Adipocyte (in vitro differentiated cells): ENCODE data around the gene ATXN1.

Experiments
- DNase-seq: peaks from one replicate; pipeline ENCODE4 v3.0.0-alpha.2; 2015; ENCODE audit warnings: low read depth
- H3K27me3 ChIP-seq: replicated peaks from 2 replicates; pipeline ENCODE4 v1.7.0; 2013; ENCODE audit warnings: mild to moderate bottlenecking, low read length, moderate library complexity; ENCODE audit not compliant: control insufficient read depth, insufficient read depth
- H3K36me3 ChIP-seq: 2 replicates; pipeline ENCODE4 v1.7.0; 2013; ENCODE audit warnings: low read length, mild to moderate bottlenecking, moderate library complexity; ENCODE audit not compliant: control insufficient read depth, insufficient read depth, severe bottlenecking
- H3K4me1 ChIP-seq: 2 replicates; pipeline ENCODE4 v1.7.0; 2013; ENCODE audit warnings: mild to moderate bottlenecking, low read length, moderate library complexity; ENCODE audit not compliant: control insufficient read depth, insufficient read depth
- H3K4me3 ChIP-seq: 2 replicates; pipeline ENCODE4 v1.7.0; 2013; ENCODE audit warnings: mild to moderate bottlenecking, low read length, moderate library complexity
- H3K9ac ChIP-seq: 2 replicates; pipeline ENCODE4 v1.7.0; 2013; ENCODE audit warnings: mild to moderate bottlenecking, low read length, moderate library complexity
- H3K9me3 ChIP-seq: 2 replicates; pipeline ENCODE4 v1.7.0; 2013; ENCODE audit warnings: mild to moderate bottlenecking, low read length, moderate library complexity; ENCODE audit not compliant: control insufficient read depth

Gene ATXN1

GRCh38 chr6:16759181-16759645 lies 2.0 kb downstream of the ATXN1 start:
- peak; percentile 52 for DNase-seq
- H3K27me3 ChIP-seq: no peaks in the 10 kb centered on the region
- H3K9me3 ChIP-seq: no peaks in the 10 kb centered on the region
- peaks cover 32% of the 10 kb centered on the region for H3K4me1 ChIP-seq
- peak overlapping the region; percentile 90 for H3K4me3 ChIP-seq
- no peaks in the 10 kb centered on the region for H3K36me3 ChIP-seq
- peak overlapping the region; percentile 92 for H3K9ac ChIP-seq

- Histone ChIP-seq H3K27me3 (no peaks in the 10 kb centered on the region), H3K4me3 (peak overlapping the region; percentile 90), H3K9ac (peak overlapping the region; percentile 92), H3K36me3 (no peaks in the 10 kb centered on the region), H3K4me1 (peaks cover 32% of the 10 kb centered on the region), H3K9me3 (no peaks in the 10 kb centered on the region)
- peak; percentile 72 for DNase-seq
Measured at GRCh38 chr6:16758163-16758975, 2.9 kb downstream of the ATXN1 start.

GRCh38 chr6:16757332-16757731 lies 3.9 kb downstream of the ATXN1 start:
- Histone ChIP-seq H3K4me3 (no peak overlapping the region), H3K9ac (no peak overlapping the region), H3K4me1 (peaks cover 35% of the 10 kb centered on the region), H3K9me3 (no peaks in the 10 kb centered on the region), H3K27me3 (no peaks in the 10 kb centered on the region), H3K36me3 (no peaks in the 10 kb centered on the region)
- no peak for DNase-seq

DNA sequence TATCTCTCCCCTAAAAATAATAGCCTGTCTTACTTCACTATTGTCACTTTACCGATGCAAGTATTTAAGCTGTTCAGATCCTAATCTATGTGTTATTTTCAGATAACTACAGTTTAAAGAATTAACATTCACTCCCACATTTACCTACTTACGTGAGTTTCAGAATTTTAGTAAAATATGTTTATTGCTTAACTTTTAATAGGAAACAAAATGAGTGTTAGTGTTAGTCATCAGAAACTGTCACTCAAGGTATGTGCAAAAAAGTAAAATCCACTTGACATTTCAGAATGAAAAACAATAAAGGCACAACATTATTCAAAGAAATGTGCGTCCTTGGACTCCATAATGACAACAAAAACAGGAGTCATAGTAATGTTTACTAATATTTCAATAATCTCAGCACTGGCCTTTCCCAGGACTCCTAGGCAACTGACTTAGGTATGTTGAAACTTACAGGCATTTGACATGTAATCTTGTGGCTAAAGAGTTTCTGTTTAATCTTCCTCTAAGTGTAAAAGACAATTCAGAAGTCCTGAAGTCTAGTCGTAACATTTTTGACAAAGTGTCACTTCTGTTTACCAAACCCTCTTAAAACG lies 4.5 kb downstream of the ATXN1 start:
- Histone ChIP-seq H3K4me3 (no peak overlapping the region), H3K36me3 (no peaks in the 10 kb centered on the region), H3K27me3 (no peaks in the 10 kb centered on the region), H3K9ac (no peak overlapping the region), H3K4me1 (peaks cover 39% of the 10 kb centered on the region), H3K9me3 (no peaks in the 10 kb centered on the region)
- peak; percentile 59 for DNase-seq

- Histone ChIP-seq H3K4me3 (no peak overlapping the region), H3K27me3 (no peaks in the 10 kb centered on the region), H3K9me3 (no peaks in the 10 kb centered on the region), H3K36me3 (no peaks in the 10 kb centered on the region), H3K9ac (no peak overlapping the region), H3K4me1 (peaks cover 44% of the 10 kb centered on the region)
- no peak for DNase-seq
Measured at GRCh38 chr6:16755544-16755943, 5.7 kb downstream of the ATXN1 start.

- peaks cover 44% of the 10 kb centered on the region for H3K4me1 ChIP-seq
- H3K36me3 ChIP-seq: no peaks in the 10 kb centered on the region
- no peak for DNase-seq
- no peak overlapping the region for H3K9ac ChIP-seq
- no peaks in the 10 kb centered on the region for H3K27me3 ChIP-seq
- no peaks in the 10 kb centered on the region for H3K9me3 ChIP-seq
- H3K4me3 ChIP-seq: no peak overlapping the region
Measured at GRCh38 chr6:16754876-16755275, 6.4 kb downstream of the ATXN1 start.

DNA sequence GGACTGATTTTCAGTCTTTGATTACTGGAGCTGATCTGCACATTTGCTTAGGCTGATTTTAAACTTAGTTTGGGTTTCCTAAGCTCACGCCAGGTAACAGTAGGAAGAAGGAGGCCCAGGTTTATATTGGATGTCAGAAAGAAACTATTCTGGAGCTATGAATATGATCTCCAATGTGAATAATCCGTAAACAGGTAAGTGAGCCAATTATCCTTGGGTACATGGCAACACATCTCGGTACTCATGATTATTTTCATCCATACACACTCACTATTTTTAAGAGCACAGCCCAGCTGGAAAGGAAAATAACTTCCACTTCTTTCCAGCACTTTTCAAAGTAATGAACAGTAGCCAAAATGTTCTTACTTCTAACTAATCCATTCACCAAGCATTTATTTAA lies 7.0 kb downstream of the ATXN1 start:
- Histone ChIP-seq H3K9ac (no peak overlapping the region), H3K4me3 (no peak overlapping the region), H3K9me3 (no peaks in the 10 kb centered on the region), H3K27me3 (no peaks in the 10 kb centered on the region), H3K4me1 (peaks cover 44% of the 10 kb centered on the region), H3K36me3 (no peaks in the 10 kb centered on the region)
- DNase-seq: no peak

- H3K36me3 ChIP-seq: no peaks in the 10 kb centered on the region
- H3K27me3 ChIP-seq: no peaks in the 10 kb centered on the region
- H3K9ac ChIP-seq: no peak overlapping the region
- H3K9me3 ChIP-seq: no peaks in the 10 kb centered on the region
- DNase-seq: no peak
- peaks cover 34% of the 10 kb centered on the region for H3K4me1 ChIP-seq
- no peak overlapping the region for H3K4me3 ChIP-seq
Measured at GRCh38 chr6:16753341-16753740, 7.9 kb downstream of the ATXN1 start.

- Histone ChIP-seq H3K27me3 (no peaks in the 10 kb centered on the region), H3K4me3 (no peak overlapping the region), H3K4me1 (peaks cover 36% of the 10 kb centered on the region), H3K9me3 (no peaks in the 10 kb centered on the region), H3K9ac (no peak overlapping the region), H3K36me3 (no peaks in the 10 kb centered on the region)
- peak; percentile 93 for DNase-seq
Measured at GRCh38 chr6:16752206-16752866, 8.9 kb downstream of the ATXN1 start.

- no peak overlapping the region for H3K9ac ChIP-seq
- peaks cover 33% of the 10 kb centered on the region for H3K4me1 ChIP-seq
- H3K4me3 ChIP-seq: no peak overlapping the region
- H3K27me3 ChIP-seq: no peaks in the 10 kb centered on the region
- no peaks in the 10 kb centered on the region for H3K36me3 ChIP-seq
- peak; percentile 69 for DNase-seq
- no peaks in the 10 kb centered on the region for H3K9me3 ChIP-seq
Measured at GRCh38 chr6:16751251-16751946, 9.9 kb downstream of the ATXN1 start.

DNA sequence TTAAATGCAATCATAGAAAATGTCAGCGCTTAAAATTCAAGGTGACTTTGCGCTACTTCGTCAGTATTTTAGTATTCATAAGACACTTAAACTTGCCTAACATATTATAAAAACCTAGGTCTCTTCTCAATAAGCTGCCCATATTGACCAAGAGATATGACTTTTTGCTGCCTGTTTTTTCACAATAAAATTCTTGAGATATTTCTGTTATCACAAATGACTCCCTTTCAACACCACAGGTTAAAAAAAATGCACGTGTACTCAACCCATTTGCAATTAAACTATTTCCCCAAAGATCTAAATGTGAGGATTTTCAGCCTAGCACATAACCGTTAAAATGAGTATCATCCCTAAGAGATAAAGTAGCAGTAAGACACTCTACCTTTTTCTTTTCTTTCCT lies 10.7 kb downstream of the ATXN1 start:
- no peaks in the 10 kb centered on the region for H3K27me3 ChIP-seq
- no peak overlapping the region for H3K4me3 ChIP-seq
- no peaks in the 10 kb centered on the region for H3K36me3 ChIP-seq
- no peaks in the 10 kb centered on the region for H3K9me3 ChIP-seq
- no peak overlapping the region for H3K9ac ChIP-seq
- peaks cover 33% of the 10 kb centered on the region for H3K4me1 ChIP-seq
- DNase-seq: no peak
